ENCODE results near the gene TMEM171. TPM values are rescaled to one million over a fixed set of nuclear protein-coding genes. Genes with fewer than 3 reads are reported as not detected.

Gene TMEM171
- total RNA-seq, 4 donors from 2014 or later, result 5.9 to 12.6 (median 9.1) TPM

DNA sequence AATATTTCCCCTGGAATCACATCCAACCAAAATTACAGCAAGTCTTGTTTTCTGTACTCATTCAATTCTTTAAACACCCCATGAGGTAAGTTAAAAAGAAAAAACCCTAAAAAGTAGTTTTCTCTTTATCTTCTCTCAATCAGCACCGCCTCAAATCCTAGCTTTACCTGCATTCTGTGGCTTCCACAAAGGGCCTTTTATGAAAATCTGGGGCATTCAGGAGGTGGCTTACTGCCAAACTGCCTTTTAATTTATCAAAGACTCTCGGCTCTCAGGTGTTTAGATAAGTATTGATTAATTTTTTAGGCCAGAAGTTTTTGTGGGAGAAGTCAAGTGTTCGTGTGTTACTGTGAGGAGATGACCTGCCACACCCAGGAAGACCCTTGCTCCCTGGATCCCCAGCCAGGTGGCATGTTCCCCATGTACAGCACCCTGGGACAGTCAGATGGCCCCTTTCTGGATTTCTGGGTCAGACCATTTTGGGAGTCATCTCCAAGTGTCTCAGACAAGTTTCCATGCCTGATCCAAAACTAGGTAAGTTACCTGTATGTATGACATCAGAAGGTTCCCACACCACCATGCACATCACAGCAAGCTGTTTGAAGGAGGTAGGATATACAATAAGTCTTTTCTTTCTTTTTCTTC, 6.2 kb upstream of the TMEM171 start:
- 49 to 72% methylated on average over 2 to 3 of the region's 3 CpGs for WGBS, 2 donors
- no peak overlapping the region for H3K4me3 ChIP-seq
- intact Hi-C loops (cut with DNase I), result no loop called here
- H3K27ac ChIP-seq, result no peak overlapping the region
- no peaks in the 10 kb centered on the region for H3K36me3 ChIP-seq
- H3K4me1 ChIP-seq, result peaks cover 0 to 11% (median under 1%) of the 10 kb centered on the region in 3 donors
- no peaks in the 10 kb centered on the region for H3K27me3 ChIP-seq
- no peak for DNase-seq
- no peaks in the 10 kb centered on the region for H3K9me3 ChIP-seq
- no peak for TF ChIP-seq POLR2A (IDR thresholded peaks at IDR 0.05)
- TF ChIP-seq, protein P1, sequence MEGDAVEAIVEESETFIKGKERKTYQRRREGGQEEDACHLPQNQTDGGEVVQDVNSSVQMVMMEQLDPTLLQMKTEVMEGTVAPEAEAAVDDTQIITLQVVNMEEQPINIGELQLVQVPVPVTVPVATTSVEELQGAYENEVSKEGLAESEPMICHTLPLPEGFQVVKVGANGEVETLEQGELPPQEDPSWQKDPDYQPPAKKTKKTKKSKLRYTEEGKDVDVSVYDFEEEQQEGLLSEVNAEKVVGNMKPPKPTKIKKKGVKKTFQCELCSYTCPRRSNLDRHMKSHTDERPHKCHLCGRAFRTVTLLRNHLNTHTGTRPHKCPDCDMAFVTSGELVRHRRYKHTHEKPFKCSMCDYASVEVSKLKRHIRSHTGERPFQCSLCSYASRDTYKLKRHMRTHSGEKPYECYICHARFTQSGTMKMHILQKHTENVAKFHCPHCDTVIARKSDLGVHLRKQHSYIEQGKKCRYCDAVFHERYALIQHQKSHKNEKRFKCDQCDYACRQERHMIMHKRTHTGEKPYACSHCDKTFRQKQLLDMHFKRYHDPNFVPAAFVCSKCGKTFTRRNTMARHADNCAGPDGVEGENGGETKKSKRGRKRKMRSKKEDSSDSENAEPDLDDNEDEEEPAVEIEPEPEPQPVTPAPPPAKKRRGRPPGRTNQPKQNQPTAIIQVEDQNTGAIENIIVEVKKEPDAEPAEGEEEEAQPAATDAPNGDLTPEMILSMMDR (IDR thresholded peaks at IDR 0.05), result no peak

DNA sequence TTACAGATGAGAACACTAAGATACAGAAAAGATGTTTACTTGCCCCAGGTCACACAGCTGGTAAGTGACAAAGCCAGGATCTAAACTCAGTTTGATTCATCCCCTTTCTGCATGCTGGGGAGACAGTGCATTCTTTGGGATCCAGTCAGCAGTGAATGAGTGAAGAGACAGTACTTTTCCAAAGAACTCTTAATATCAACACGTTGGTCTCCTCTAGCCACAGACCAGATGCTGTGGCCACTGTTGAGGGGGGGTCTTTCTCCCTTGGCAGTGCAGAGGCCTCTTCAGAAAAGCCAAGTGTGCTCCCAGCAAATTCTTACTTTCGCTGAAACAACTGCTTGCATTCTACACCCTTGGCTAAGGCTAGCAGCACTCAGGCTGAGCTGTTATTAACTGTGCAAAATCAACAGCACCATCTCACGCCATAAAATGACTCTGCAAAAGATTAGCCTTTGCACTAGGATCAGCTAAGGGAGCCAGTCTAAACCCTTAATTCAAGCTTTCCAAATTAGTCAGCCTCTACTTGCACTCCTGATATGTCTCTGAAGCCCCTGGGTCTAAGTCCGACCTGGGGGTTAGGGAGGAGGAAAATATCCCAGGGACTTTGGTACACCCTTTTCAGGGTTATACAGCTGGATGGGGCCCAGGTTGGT, 4.8 kb upstream of the TMEM171 start:
- no peak for DNase-seq
- Histone ChIP-seq H3K4me1 (peaks cover 5 to 24% (median 13%) of the 10 kb centered on the region in 3 donors), H3K36me3 (no peaks in the 10 kb centered on the region), H3K4me3 (no peak overlapping the region), H3K27ac (no peak overlapping the region), H3K27me3 (peaks cover 0 to 9% (median 0%) of the 10 kb centered on the region in 4 donors), H3K9me3 (no peaks in the 10 kb centered on the region)
- no peak for TF ChIP-seq POLR2A (IDR thresholded peaks at IDR 0.05)
- TF ChIP-seq, protein P1 (IDR thresholded peaks at IDR 0.05), result no peak
- intact Hi-C loops (cut with DNase I), result no loop called here
- 53 to 58% methylated on average over 4 of the region's 4 CpGs for WGBS, 2 donors

DNA sequence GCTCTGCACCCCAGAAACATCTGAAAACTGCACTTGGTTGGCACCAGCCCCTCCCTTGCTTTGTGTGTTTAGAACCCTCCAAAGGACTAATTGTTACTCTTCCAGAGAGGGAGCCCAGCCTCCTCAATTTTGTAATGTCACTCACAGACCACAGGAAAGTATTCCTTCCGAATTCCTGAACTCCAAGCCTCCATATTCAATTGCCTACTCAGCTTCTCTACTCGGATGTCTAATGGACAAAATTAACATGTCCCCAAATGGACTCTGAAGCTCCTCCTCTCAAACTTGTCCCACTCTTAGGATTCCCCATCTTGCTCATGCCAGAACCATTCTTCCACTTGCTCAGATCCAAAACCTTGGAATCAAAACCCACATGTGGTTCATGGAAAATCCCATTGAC, 3.9 kb upstream of the TMEM171 start:
- peaks cover 5 to 33% (median 13%) of the 10 kb centered on the region in 3 donors for H3K4me1 ChIP-seq
- no peaks in the 10 kb centered on the region for H3K9me3 ChIP-seq
- H3K4me3 ChIP-seq, result no peak overlapping the region
- no peak overlapping the region for H3K27ac ChIP-seq
- 58 to 75% methylated on average over 2 of the region's 2 CpGs for WGBS, 2 donors
- no peaks in the 10 kb centered on the region for H3K36me3 ChIP-seq
- intact Hi-C loops (cut with DNase I), result no loop called here
- DNase-seq, result no peak
- peaks cover 0 to 17% (median 0%) of the 10 kb centered on the region in 4 donors for H3K27me3 ChIP-seq
- TF ChIP-seq, protein P1 (IDR thresholded peaks at IDR 0.05), result no peak
- TF ChIP-seq POLR2A (IDR thresholded peaks at IDR 0.05), result no peak

DNA sequence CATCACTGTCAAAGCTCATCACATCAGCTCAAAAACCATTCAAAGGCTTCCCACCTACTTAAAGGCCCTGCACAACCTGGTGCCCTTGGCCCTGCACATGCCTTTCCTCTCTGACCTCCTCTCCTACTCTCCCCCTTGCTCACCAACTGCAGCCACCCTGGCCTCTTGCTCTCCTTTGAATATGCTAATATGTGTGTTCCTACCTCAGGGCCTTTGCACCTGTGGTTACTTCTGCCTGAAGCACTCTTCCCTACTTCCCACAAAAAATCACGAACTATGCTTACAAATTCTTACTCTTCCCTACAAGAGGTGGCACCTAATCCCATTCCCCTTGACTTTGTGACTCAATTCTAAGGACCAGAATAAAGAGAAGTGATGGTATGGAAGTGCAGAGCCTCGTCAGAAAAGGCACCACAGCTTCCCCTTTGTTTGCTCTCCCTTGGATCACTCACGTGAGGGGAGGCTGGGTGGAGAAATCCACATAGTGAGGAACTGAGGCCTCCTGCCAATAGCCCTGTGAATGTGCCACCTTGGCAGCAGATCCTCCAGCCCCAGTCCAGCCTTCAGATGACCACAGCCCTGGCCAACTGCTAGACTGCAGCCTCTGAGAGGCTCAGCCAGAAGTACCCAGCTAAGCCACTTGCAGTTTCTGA, 3.2 kb upstream of the TMEM171 start:
- Histone ChIP-seq H3K27me3 (peaks cover 0 to 24% (median 0%) of the 10 kb centered on the region in 4 donors), H3K9me3 (no peaks in the 10 kb centered on the region), H3K4me1 (peaks cover 5 to 40% (median 13%) of the 10 kb centered on the region in 3 donors), H3K4me3 (no peak overlapping the region), H3K27ac (no peak overlapping the region), H3K36me3 (no peaks in the 10 kb centered on the region)
- TF ChIP-seq, protein P1 (IDR thresholded peaks at IDR 0.05), result no peak
- no peak for TF ChIP-seq POLR2A (IDR thresholded peaks at IDR 0.05)
- no peak for DNase-seq
- WGBS, 2 donors, result 57 to 74% methylated on average over 1 to 3 of the region's 3 CpGs
- intact Hi-C loops (cut with DNase I), result no loop called here

Data from esophagus squamous epithelium (tissue), 5 donors.